Astrocyte (in vitro differentiated cells and primary cell): ENCODE results near the gene PLEKHM2. TPM values are rescaled to one million over a fixed set of nuclear protein-coding genes. Genes with fewer than 3 reads are reported as not detected.
A peak's percentile ranks its signal among the peaks of the same experiment; 100 is the strongest.

Experiments used
- DNase-seq: peaks from one replicate; pipeline ENCODE4 v3.0.0-alpha.2; 2010; ENCODE audit warnings: low read depth
- FAIRE-seq: peaks from 2 replicates; lab custom pipeline; 2011; peaks lifted over from hg19 to GRCh38; lab: Jason Lieb, UNC
- H2AFZ ChIP-seq: 2 replicates; pipeline ENCODE4 v1.6.0; 2012; ENCODE audit warnings: low read depth, low read length, inconsistent platforms
- H3K27ac ChIP-seq: 2 replicates; pipeline ENCODE4 v1.5.1; 2011; ENCODE audit warnings: low read depth, low read length, inconsistent platforms
- H3K27me3 ChIP-seq: 2 replicates; pipeline ENCODE4 v1.6.0; 2011; ENCODE audit warnings: low read length, inconsistent platforms; ENCODE audit not compliant: insufficient read depth
- H3K36me3 ChIP-seq: 2 replicates; pipeline ENCODE4 v1.5.1; 2011; ENCODE audit warnings: low read length, inconsistent platforms; ENCODE audit not compliant: insufficient read depth
- H3K4me1 ChIP-seq: 2 replicates; pipeline ENCODE4 v1.5.1; 2011; ENCODE audit warnings: low read length, inconsistent platforms; ENCODE audit not compliant: insufficient read depth
- H3K4me2 ChIP-seq: 2 replicates; pipeline ENCODE4 v1.6.0; 2012; ENCODE audit warnings: low read length, inconsistent platforms
- H3K4me3 ChIP-seq: 2 replicates; pipeline ENCODE4 v1.5.1; 2011; ENCODE audit warnings: low read depth, mild to moderate bottlenecking, low read length, inconsistent platforms; ENCODE audit not compliant: insufficient read depth
- H3K79me2 ChIP-seq: 2 replicates; pipeline ENCODE4 v1.6.0; 2012; ENCODE audit warnings: mild to moderate bottlenecking, low read length, inconsistent platforms; ENCODE audit not compliant: insufficient read depth
- H3K9ac ChIP-seq: 2 replicates; pipeline ENCODE4 v1.6.0; 2012; ENCODE audit warnings: mild to moderate bottlenecking, low read length, inconsistent platforms
- H3K9me3 ChIP-seq: 2 replicates; pipeline ENCODE4 v1.5.1; 2012; ENCODE audit warnings: low read depth, mild to moderate bottlenecking, low read length, inconsistent platforms; ENCODE audit not compliant: insufficient read depth
- H4K20me1 ChIP-seq: 2 replicates; pipeline ENCODE4 v1.6.0; 2012; ENCODE audit warnings: low read length, inconsistent platforms; ENCODE audit not compliant: insufficient read depth
- H3K27ac Mint-ChIP-seq: one replicate; pipeline ENCODE4 v1.8.0; 2021; ENCODE audit warnings: mild to moderate bottlenecking, mixed read lengths; ENCODE audit not compliant: unreplicated experiment
- H3K27me3 Mint-ChIP-seq: one replicate; pipeline ENCODE4 v1.8.0; 2021; ENCODE audit warnings: low read depth, mixed read lengths; ENCODE audit not compliant: unreplicated experiment
- H3K36me3 Mint-ChIP-seq: one replicate; pipeline ENCODE4 v1.8.0; 2021; ENCODE audit warnings: low read depth, mixed read lengths; ENCODE audit not compliant: unreplicated experiment
- H3K4me1 Mint-ChIP-seq: one replicate; pipeline ENCODE4 v1.8.0; 2021; ENCODE audit warnings: low read depth, mixed read lengths; ENCODE audit not compliant: unreplicated experiment
- H3K4me3 Mint-ChIP-seq: one replicate; pipeline ENCODE4 v1.8.0; 2021; ENCODE audit warnings: mild to moderate bottlenecking, moderate library complexity, mixed read lengths; ENCODE audit not compliant: unreplicated experiment
- H3K9me3 Mint-ChIP-seq: one replicate; pipeline ENCODE4 v1.8.0; 2021; ENCODE audit warnings: mild to moderate bottlenecking, mixed read lengths; ENCODE audit not compliant: unreplicated experiment
- CTCF ChIP-seq: IDR thresholded peaks from 2 replicates; pipeline ENCODE4 v1.5.1; 2011; ENCODE audit warnings: low read depth, mild to moderate bottlenecking, inconsistent platforms, low read length, moderate library complexity; ENCODE audit not compliant: insufficient read depth
- EZH2 ChIP-seq: IDR thresholded peaks from 2 replicates; pipeline ENCODE4 v1.6.1; 2012; ENCODE audit warnings: mild to moderate bottlenecking, low read length, inconsistent platforms; ENCODE audit not compliant: insufficient read depth
- total RNA-seq: library from RNA; stranded (reverse); gene quantifications from 2 replicates; pipeline ENCODE4 v1.2.1, GENCODE V29; 2021

Gene PLEKHM2
- total RNA-seq, 1 donor from 2014 or later, result 48.3 TPM

DNA sequence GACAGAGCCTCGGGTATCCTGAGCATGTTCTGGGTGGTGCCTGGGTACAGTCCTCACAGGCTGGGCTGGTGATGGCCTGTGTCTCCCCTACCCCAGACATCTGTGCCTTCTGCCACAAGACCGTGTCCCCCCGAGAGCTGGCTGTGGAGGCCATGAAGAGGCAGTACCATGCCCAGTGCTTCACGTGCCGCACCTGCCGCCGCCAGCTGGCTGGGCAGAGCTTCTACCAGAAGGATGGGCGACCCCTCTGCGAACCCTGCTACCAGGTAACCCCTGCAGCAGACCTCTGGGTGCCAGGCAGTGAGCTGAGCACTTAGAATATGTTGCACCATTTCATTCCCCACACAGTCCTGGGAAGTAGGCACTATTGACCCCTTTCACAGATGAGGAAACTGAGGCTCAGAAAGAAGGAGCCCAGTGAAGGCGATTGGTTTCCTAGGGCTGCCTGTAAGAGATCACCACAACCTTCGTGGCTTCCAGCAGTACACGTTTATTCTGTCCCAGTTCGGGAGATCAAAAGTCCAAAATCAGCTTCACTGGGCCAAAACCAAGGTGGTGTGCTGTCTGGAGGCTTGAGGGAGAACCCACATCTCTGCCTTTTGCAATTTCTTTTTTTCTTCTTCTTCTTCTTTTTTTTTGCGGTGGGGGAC, 86.3 kb downstream of the PLEKHM2 start:
- Histone ChIP-seq H3K27ac (no peak overlapping the region), H3K4me2 (no peak overlapping the region), H3K9ac (no peak overlapping the region), H4K20me1 (peaks cover 72% of the 10 kb centered on the region), H3K79me2 (peaks cover 41% of the 10 kb centered on the region), H3K9me3 (no peaks in the 10 kb centered on the region), H3K27me3 (no peaks in the 10 kb centered on the region), H3K36me3 (peaks cover 57% of the 10 kb centered on the region), H3K4me3 (no peak overlapping the region), H3K4me1 (peaks cover 9% of the 10 kb centered on the region), H2AFZ (no peak overlapping the region)
- TF ChIP-seq CTCF, result no peak
- TF ChIP-seq EZH2, result no peak
- peaks cover 23% of the 10 kb centered on the region for H3K36me3 Mint-ChIP-seq
- no peak overlapping the region for H3K4me3 Mint-ChIP-seq
- no peaks in the 10 kb centered on the region for H3K9me3 Mint-ChIP-seq
- H3K27ac Mint-ChIP-seq, result no peak overlapping the region
- H3K27me3 Mint-ChIP-seq, result no peaks in the 10 kb centered on the region
- DNase-seq (no peak), FAIRE-seq (no peak)
- H3K4me1 Mint-ChIP-seq, result peaks cover 8% of the 10 kb centered on the region

DNA sequence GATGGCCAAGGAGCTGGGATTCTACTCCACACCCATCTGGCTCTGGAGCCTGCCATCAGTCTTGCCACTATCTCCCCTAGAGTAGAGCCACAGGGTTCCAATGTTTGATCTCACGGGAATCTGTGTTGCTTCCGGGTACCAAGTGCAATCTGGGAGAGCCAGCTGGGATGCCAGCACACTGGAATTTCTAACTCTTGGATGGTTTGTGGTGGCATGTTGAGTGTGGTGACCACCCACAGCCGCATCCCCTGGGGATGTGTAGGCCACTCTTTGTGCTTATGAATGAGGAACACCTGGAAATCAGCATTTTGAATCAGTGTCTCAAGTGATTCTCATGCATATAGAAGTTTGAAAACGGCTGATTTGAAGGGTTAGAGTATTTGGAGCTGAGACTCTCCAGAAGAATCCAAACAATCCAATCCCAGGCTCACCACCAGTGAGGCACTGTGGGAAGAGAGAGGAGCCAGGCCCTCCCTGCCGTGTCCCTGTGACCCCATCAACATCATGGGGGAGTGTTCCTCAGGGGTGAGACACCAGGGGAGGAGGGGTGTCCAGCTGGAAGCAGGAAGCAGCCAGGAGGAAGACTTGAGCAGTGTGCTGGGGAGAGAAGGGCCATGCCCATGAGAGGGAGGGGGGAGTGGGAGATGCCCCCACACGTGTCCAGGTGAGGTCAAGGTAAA, 87.9 kb downstream of the PLEKHM2 start:
- H2AFZ ChIP-seq, result no peak overlapping the region
- peak overlapping the region; percentile 26 for H3K27ac Mint-ChIP-seq
- H3K4me2 ChIP-seq, result no peak overlapping the region
- H4K20me1 ChIP-seq, result peaks cover 70% of the 10 kb centered on the region
- DNase-seq, result no peak
- H3K9ac ChIP-seq, result no peak overlapping the region
- no peaks in the 10 kb centered on the region for H3K27me3 ChIP-seq
- H3K4me3 ChIP-seq, result no peak overlapping the region
- no peaks in the 10 kb centered on the region for H3K9me3 Mint-ChIP-seq
- H3K79me2 ChIP-seq, result peaks cover 32% of the 10 kb centered on the region
- H3K4me1 Mint-ChIP-seq, result no peaks in the 10 kb centered on the region
- H3K36me3 Mint-ChIP-seq, result peaks cover 20% of the 10 kb centered on the region
- TF ChIP-seq EZH2 (no peak), CTCF (no peak)
- no peak overlapping the region for H3K27ac ChIP-seq
- peaks cover 3% of the 10 kb centered on the region for H3K4me1 ChIP-seq
- no peak overlapping the region for H3K4me3 Mint-ChIP-seq
- H3K9me3 ChIP-seq, result no peaks in the 10 kb centered on the region
- H3K27me3 Mint-ChIP-seq, result no peaks in the 10 kb centered on the region
- no peak for FAIRE-seq
- peaks cover 59% of the 10 kb centered on the region for H3K36me3 ChIP-seq

GRCh38 chr1:15775706-15776105, 91.6 kb downstream of the PLEKHM2 start:
- Mint-ChIP-seq H3K4me3 (peak overlapping the region; percentile 69), H3K9me3 (no peaks in the 10 kb centered on the region), H3K27ac (no peak overlapping the region), H3K27me3 (no peaks in the 10 kb centered on the region), H3K4me1 (peaks cover 3% of the 10 kb centered on the region), H3K36me3 (peaks cover 25% of the 10 kb centered on the region)
- FAIRE-seq (no peak), DNase-seq (peak; percentile 55)
- Histone ChIP-seq H3K4me3 (no peak overlapping the region), H3K36me3 (peaks cover 61% of the 10 kb centered on the region), H2AFZ (no peak overlapping the region), H3K79me2 (peaks cover 15% of the 10 kb centered on the region), H3K4me2 (peak overlapping the region; percentile 22), H3K9ac (no peak overlapping the region), H3K27ac (no peak overlapping the region), H3K27me3 (no peaks in the 10 kb centered on the region), H3K4me1 (peaks cover 3% of the 10 kb centered on the region), H3K9me3 (no peaks in the 10 kb centered on the region), H4K20me1 (peaks cover 63% of the 10 kb centered on the region)
- TF ChIP-seq CTCF (no peak), EZH2 (no peak)
